Neural cell (in vitro differentiated cells): Measurements from ENCODE around the gene P2RX6.

ENCODE experiments used
- EP300 ChIP-seq: fragments of 450-650 bp; conservative IDR thresholded peaks from 2 replicates; pipeline ENCODE4 v1.6.1; 2014; ENCODE audit warnings: antibody characterized with exemption, mild to moderate bottlenecking, moderate library complexity; ENCODE audit not compliant: poor library complexity, severe bottlenecking
- EZH2 ChIP-seq: fragments of 200-600, 300-800 bp; shearing (Covaris generic), sonication (generic); IDR thresholded peaks from 2 replicates; pipeline ENCODE4 v1.6.1; 2014; ENCODE audit warnings: antibody characterized with exemption, low read length, borderline replicate concordance, mild to moderate bottlenecking; ENCODE audit not compliant: insufficient read depth, poor library complexity, severe bottlenecking
- POLR2AphosphoS5 ChIP-seq: IDR thresholded peaks from 2 replicates; pipeline ENCODE4 v1.6.1; 2012
- RAD21 ChIP-seq: fragments of 450-650 bp; conservative IDR thresholded peaks from 2 replicates; pipeline ENCODE4 v1.6.1; 2014; ENCODE audit warnings: antibody characterized with exemption, mild to moderate bottlenecking, moderate library complexity
- TAF1 ChIP-seq: IDR thresholded peaks from 2 replicates; pipeline ENCODE4 v1.6.1; 2012; ENCODE audit warnings: low read depth
- TF ChIP-seq, protein P1 (sequence below): fragments of 450-650 bp; IDR thresholded peaks from 2 replicates; pipeline ENCODE4 v1.5.1; 2014; ENCODE audit warnings: antibody characterized with exemption, mild to moderate bottlenecking, moderate library complexity; ENCODE audit not compliant: poor library complexity, severe bottlenecking
- TF ChIP-seq, protein P2 (sequence below): IDR thresholded peaks from 2 replicates; pipeline ENCODE4 v1.6.1; 2012; ENCODE audit warnings: borderline replicate concordance

- TF ChIP-seq, protein P1, sequence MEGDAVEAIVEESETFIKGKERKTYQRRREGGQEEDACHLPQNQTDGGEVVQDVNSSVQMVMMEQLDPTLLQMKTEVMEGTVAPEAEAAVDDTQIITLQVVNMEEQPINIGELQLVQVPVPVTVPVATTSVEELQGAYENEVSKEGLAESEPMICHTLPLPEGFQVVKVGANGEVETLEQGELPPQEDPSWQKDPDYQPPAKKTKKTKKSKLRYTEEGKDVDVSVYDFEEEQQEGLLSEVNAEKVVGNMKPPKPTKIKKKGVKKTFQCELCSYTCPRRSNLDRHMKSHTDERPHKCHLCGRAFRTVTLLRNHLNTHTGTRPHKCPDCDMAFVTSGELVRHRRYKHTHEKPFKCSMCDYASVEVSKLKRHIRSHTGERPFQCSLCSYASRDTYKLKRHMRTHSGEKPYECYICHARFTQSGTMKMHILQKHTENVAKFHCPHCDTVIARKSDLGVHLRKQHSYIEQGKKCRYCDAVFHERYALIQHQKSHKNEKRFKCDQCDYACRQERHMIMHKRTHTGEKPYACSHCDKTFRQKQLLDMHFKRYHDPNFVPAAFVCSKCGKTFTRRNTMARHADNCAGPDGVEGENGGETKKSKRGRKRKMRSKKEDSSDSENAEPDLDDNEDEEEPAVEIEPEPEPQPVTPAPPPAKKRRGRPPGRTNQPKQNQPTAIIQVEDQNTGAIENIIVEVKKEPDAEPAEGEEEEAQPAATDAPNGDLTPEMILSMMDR, result no peak
- TF ChIP-seq EP300 (no peak), EZH2 (no peak), TAF1 (no peak), POLR2AphosphoS5 (no peak), RAD21 (no peak)
- TF ChIP-seq, protein P2, sequence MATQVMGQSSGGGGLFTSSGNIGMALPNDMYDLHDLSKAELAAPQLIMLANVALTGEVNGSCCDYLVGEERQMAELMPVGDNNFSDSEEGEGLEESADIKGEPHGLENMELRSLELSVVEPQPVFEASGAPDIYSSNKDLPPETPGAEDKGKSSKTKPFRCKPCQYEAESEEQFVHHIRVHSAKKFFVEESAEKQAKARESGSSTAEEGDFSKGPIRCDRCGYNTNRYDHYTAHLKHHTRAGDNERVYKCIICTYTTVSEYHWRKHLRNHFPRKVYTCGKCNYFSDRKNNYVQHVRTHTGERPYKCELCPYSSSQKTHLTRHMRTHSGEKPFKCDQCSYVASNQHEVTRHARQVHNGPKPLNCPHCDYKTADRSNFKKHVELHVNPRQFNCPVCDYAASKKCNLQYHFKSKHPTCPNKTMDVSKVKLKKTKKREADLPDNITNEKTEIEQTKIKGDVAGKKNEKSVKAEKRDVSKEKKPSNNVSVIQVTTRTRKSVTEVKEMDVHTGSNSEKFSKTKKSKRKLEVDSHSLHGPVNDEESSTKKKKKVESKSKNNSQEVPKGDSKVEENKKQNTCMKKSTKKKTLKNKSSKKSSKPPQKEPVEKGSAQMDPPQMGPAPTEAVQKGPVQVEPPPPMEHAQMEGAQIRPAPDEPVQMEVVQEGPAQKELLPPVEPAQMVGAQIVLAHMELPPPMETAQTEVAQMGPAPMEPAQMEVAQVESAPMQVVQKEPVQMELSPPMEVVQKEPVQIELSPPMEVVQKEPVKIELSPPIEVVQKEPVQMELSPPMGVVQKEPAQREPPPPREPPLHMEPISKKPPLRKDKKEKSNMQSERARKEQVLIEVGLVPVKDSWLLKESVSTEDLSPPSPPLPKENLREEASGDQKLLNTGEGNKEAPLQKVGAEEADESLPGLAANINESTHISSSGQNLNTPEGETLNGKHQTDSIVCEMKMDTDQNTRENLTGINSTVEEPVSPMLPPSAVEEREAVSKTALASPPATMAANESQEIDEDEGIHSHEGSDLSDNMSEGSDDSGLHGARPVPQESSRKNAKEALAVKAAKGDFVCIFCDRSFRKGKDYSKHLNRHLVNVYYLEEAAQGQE, result no peak
These were observed 2.2 kb upstream of the P2RX6 start for GRCh38 chr22:21012446-21013407.
